ENCODE results near the gene CNGA2.
"Not testable (repeated sequence)": the region's sequence is repeated elsewhere in the genome, so short reads cannot be mapped to it uniquely, and the experiment has no call there.

CNGA2 gene

DNA sequence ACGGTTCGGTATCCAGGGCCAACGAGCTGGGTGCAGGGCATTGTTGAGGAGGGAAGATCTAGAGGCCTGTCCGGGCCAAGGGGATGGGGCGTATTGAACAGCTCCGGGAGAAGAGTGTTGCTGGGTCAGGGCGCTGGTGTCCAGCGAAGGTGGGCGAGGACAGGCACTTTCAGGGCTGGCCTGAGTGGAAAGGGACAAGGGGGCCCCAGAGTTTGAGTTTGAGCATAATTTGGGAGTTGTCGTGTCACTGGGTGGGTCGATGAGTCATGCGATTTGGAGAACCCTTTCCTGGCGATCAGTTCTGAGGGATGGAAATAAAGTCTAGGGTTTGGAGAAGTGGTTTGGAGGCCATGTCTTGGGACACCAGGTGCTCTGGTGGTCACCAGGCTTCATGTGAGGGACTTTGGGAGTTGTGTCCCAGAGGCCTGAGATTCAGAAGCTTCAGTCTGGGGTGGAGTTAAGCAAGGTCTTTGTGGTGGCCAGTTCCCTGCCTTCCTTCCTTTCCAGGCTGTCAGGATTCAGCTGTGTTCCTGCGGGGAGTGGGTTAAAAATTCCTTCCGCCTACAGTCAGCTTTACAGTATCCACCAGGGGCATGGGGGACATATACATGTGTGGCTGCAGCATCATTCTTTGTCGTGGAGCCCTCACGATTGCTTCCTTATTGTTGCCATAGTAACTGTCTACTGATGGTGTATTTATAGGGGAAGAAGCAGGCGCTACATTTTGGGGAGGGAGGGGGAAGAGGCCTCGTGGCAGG, 38.8 kb upstream of the CNGA2 start:
- H3K4me3 ChIP-seq (ENCODE audit: low read depth, low read length), result no peak overlapping the region
- DNase-seq (ENCODE audit: low read depth), result no peak
- TF ChIP-seq CTCF (IDR thresholded peaks at IDR 0.05; ENCODE audit: insufficient read depth, low read depth, low read length, missing control alignments), result no peak

GRCh38 chrX:151697082-151697481, 37.5 kb upstream of the CNGA2 start:
- DNase-seq (ENCODE audit: low read depth); H3K4me3 ChIP-seq (ENCODE audit: low read depth, low read length): not testable (repeated sequence)

DNA sequence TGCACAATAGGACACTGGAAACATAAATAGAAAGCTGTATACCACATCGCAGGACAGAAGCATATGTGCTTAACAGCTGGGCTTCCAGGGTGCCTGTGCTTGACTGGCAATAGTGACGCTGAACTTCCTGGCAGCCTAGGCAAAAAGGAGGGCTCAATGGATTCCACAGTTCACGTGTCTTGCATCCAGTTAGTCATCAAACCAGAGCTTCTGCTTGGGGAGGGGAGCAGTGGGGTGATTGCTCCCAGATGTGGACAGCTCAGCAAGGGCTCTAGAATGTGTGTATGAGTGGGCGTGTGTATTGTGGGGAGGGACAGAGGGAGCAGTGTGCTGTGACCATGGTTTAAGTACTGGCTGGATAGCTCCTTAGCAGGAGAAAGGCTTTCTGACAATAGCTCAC, 37.0 kb upstream of the CNGA2 start:
- H3K4me3 ChIP-seq (ENCODE audit: low read depth, low read length), result no peak overlapping the region
- TF ChIP-seq CTCF (IDR thresholded peaks at IDR 0.05; ENCODE audit: insufficient read depth, low read depth, low read length, missing control alignments), result no peak
- no peak for DNase-seq (ENCODE audit: low read depth)

- TF ChIP-seq CTCF (IDR thresholded peaks at IDR 0.05; ENCODE audit: insufficient read depth, low read depth, low read length, missing control alignments), result no peak
- DNase-seq (ENCODE audit: low read depth), result no peak
Measured at GRCh38 chrX:151698485-151698884, 36.1 kb upstream of the CNGA2 start.

DNA sequence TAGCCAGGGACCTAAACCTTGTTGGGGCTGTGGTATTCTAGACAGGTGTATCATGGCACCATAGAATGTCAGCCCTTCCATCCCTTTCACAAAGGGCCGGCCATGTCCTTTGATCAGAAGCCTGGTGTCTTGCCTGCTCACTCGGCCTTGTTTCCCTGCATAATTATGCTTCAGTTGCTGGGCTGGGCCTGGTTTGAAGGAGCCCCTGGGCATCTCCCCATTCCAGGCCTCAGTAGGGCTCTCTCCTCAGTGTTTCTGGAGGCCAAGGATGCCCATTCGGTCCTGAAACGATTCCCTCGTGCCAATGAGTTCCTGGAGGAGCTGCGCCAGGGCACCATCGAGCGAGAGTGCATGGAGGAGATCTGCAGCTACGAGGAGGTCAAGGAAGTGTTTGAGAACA, 34.8 kb upstream of the CNGA2 start:
- TF ChIP-seq CTCF (IDR thresholded peaks at IDR 0.05; ENCODE audit: insufficient read depth, low read depth, low read length, missing control alignments), result no peak
- no peak for DNase-seq (ENCODE audit: low read depth)
- H3K4me3 ChIP-seq (ENCODE audit: low read depth, low read length), result no peak overlapping the region

More at GRCh38 chrX:151698485-151698884, 36.1 kb upstream of the CNGA2 start:
- no peak overlapping the region for H3K4me3 ChIP-seq (ENCODE audit: low read depth, low read length)

GRCh38 chrX:151700581-151700980, 34.0 kb upstream of the CNGA2 start:
- TF ChIP-seq CTCF (IDR thresholded peaks at IDR 0.05; ENCODE audit: insufficient read depth, low read depth, low read length, missing control alignments), result no peak
- H3K4me3 ChIP-seq (ENCODE audit: low read depth, low read length), result no peak overlapping the region
- no peak for DNase-seq (ENCODE audit: low read depth)

DNA sequence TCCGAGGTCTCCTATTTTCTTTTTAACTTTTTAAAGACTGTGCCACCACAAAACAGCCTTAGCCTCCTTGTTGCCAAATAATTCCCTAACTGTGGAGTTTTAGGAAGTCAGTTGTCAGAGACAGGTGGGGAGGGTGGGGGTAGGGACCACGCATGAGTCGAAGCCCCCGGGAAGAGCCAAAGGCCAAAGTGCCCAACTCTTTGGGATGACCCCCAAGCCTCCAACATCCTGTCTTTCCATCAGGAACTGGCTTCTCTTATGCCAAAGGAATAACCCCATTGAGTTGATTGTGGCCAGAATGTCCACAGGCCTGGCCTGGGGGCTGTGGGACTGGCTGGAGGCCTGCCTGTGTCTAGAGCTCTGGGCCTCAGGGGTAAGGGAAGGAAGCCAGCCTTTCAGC, 33.5 kb upstream of the CNGA2 start:
- DNase-seq (ENCODE audit: low read depth), result no peak
- no peak for TF ChIP-seq CTCF (IDR thresholded peaks at IDR 0.05; ENCODE audit: insufficient read depth, low read depth, low read length, missing control alignments)
- no peak overlapping the region for H3K4me3 ChIP-seq (ENCODE audit: low read depth, low read length)
